K562 (cell line): ENCODE measurements around the gene SEC14L1. TPM values are rescaled to one million over a fixed set of nuclear protein-coding genes. Genes with fewer than 3 reads are reported as not detected.

Experiments used
- ATAC-seq: fragments of 200-7000 bp; cut with Tn5 transposase; 3 replicates; pipeline ENCODE4 v1.9.1; 2020; ENCODE audit warnings: moderate library complexity
- BruUV-seq: library from RNA; stranded (reverse); fragments of 400-500 nt; replicated peaks from 2 replicates; lab custom pipeline; 2021; lab: Mats Ljungman, UMichigan
- CTCF ChIA-PET: fragments of 300-600 bp; formaldehyde crosslinking; extraction: SDS; loops from one replicate; lab custom pipeline; 2021; ENCODE audit warnings: low intra/inter-chr PET ratio; lab: Yijun Ruan, JAX
- POLR2A ChIA-PET: fragments of 300-600, 350-650 bp; sonication (Branson Sonifier 250); formaldehyde crosslinking; extraction: SDS; loops from one replicate; lab custom pipeline; 2021; ENCODE audit warnings: antibody characterized with exemption, inconsistent platforms; lab: Yijun Ruan, JAX
- DNase-seq, 4 experiments: peaks; one replicate each; pipeline versions ENCODE4 v3.0.0 to v3.0.0-alpha.2; 2011 to 2018; ENCODE audit warnings: low spot score in 3 of 4, mixed read lengths in 3 of 4; ENCODE audit errors: extremely low read depth in 1 of 4
- FAIRE-seq: peaks from 2 replicates; lab custom pipeline; 2011; peaks lifted over from hg19 to GRCh38; lab: Jason Lieb, UNC
- H2AFZ ChIP-seq: 2 replicates; pipeline ENCODE4 v1.6.0; 2011; ENCODE audit warnings: low read depth, low read length, control low read depth, inconsistent platforms
- H3K27ac ChIP-seq: fragments of 200-600 bp; 3 replicates; pipeline ENCODE4 v1.8.0; 2011; ENCODE audit warnings: low read depth, mild to moderate bottlenecking, control low read depth, inconsistent platforms, low read length, moderate library complexity, mixed read lengths; ENCODE audit errors: extremely low read depth
- H3K27me3 ChIP-seq, 2 experiments: fragments of 300-600 bp in 1 of 2; 2 replicates in 1 of 2; 3 replicates in 1 of 2; pipeline versions ENCODE4 v1.6.0 to v1.8.0; 2011; ENCODE audit warnings: inconsistent platforms in 2 of 2, low read length in 2 of 2, mild to moderate bottlenecking in 1 of 2, mixed read lengths in 1 of 2, moderate library complexity in 1 of 2; ENCODE audit not compliant: control insufficient read depth in 2 of 2, insufficient read depth in 2 of 2
- H3K36me3 ChIP-seq: fragments of 300-600 bp; 3 replicates; pipeline ENCODE4 v1.8.0; 2011; ENCODE audit warnings: mild to moderate bottlenecking, low read length, inconsistent platforms; ENCODE audit not compliant: control insufficient read depth, insufficient read depth
- H3K4me1 ChIP-seq, 2 experiments: fragments of 200-600 bp in 1 of 2; replicated peaks in 1 of 2; 2 replicates in 1 of 2; 3 replicates in 1 of 2; pipeline versions ENCODE4 v1.5.1 to v1.8.0; 2011; ENCODE audit warnings: inconsistent platforms in 2 of 2, low read length in 2 of 2, mild to moderate bottlenecking in 1 of 2, mixed read lengths in 1 of 2, moderate library complexity in 1 of 2; ENCODE audit not compliant: control insufficient read depth in 2 of 2, insufficient read depth in 2 of 2
- H3K4me2 ChIP-seq: 2 replicates; pipeline ENCODE4 v1.6.1; 2011; ENCODE audit warnings: low read length, control low read depth, inconsistent platforms, mixed read lengths; ENCODE audit not compliant: insufficient read depth
- H3K4me3 ChIP-seq: fragments of 200-600 bp; sonication (generic), shearing (Covaris generic); 2 replicates; pipeline ENCODE4 v1.5.1; 2016; ENCODE audit warnings: control low read depth, inconsistent platforms
- H3K79me2 ChIP-seq: fragments of 200-600 bp; 3 replicates; pipeline ENCODE4 v1.8.0; 2011; ENCODE audit warnings: low read length, inconsistent platforms; ENCODE audit not compliant: control insufficient read depth, insufficient read depth
- H3K9ac ChIP-seq, 2 experiments: 2 replicates each; pipeline versions ENCODE4 v1.6.0 to v1.6.1; 2011; ENCODE audit warnings: low read depth in 2 of 2, low read length in 2 of 2, control low read depth in 1 of 2, inconsistent platforms in 1 of 2, mild to moderate bottlenecking in 1 of 2, mixed read lengths in 1 of 2; ENCODE audit not compliant: insufficient read depth in 1 of 2
- H3K9me1 ChIP-seq: one replicate; pipeline ENCODE4 v1.6.0; 2011; ENCODE audit warnings: inconsistent platforms, mild to moderate bottlenecking, low read length, moderate library complexity; ENCODE audit not compliant: control insufficient read depth, insufficient read depth
- H3K9me3 ChIP-seq: replicated peaks from 2 replicates; pipeline ENCODE4 v1.5.1; 2011; ENCODE audit warnings: low read depth, low read length, inconsistent platforms; ENCODE audit not compliant: control insufficient read depth, insufficient read depth
- H4K20me1 ChIP-seq: replicated peaks from 2 replicates; pipeline ENCODE4 v1.6.1; 2011; ENCODE audit warnings: low read length, inconsistent platforms, mixed read lengths; ENCODE audit not compliant: control insufficient read depth, insufficient read depth
- MCM7 ChIP-seq, 2 experiments: fragments of 450-650 bp; IDR thresholded peaks; 2 replicates each; pipeline ENCODE4 v1.6.1; 2016 to 2018
- TRIM24 ChIP-seq, 2 experiments: fragments of 450-650 bp; IDR thresholded peaks; 2 replicates each; pipeline ENCODE4 v1.6.1; 2016
- TRIM28 ChIP-seq: fragments of 450-650 bp; IDR thresholded peaks from 2 replicates; pipeline ENCODE4 v1.6.1; 2017
- ZNF121 ChIP-seq: sonication (generic); formaldehyde crosslinking; conservative IDR thresholded peaks from 2 replicates; pipeline ENCODE4 v1.8.0; 2022; ENCODE audit warnings: missing genetic modification reagents
- ZNF316 ChIP-seq: fragments of 450-650 bp; IDR thresholded peaks from 2 replicates; pipeline ENCODE4 v1.6.1; 2016
- WGBS: fragments of 100-300 bp; shearing (Covaris generic); methylation state at CpG from one replicate; pipeline ENCODE4 v1.1.6; 2016; ENCODE audit warnings: low coverage, mixed read lengths; ENCODE audit not compliant: insufficient coverage; ENCODE audit errors: missing lambda C conversion rate; 5-methylcytosine and 5-hydroxymethylcytosine counted together
- in situ Hi-C: fragments of 300-500 bp; cut with MboI; formaldehyde crosslinking; loops from 4 replicates; pipeline ENCODE4 v1.15.0; 2018; ENCODE audit warnings: inconsistent platforms, mixed read lengths
- intact Hi-C: fragments of 100-400 bp; cut with micrococcal nuclease; formaldehyde crosslinking; loops from 2 replicates; pipeline ENCODE4 v1.14.2; 2022
- polyA plus RNA-seq, 8 experiments: library from polyadenylated mRNA; depleted of rRNA in 4 of 8; stranded (reverse) in 5 of 8; unstranded in 3 of 8; fragments of >200 nt; fragmentation: Nextera tagmentation in 2 of 8; fragmentation: Illumina TruSeq in 1 of 8; extraction: Ambion mirVana in 2 of 8; extraction: Trizol in 1 of 8; gene quantifications; 2 replicates each; pipeline versions ENCODE4 v1.2.1 to v1.2.3, GENCODE V29; 2011 to 2014; ENCODE audit warnings: inconsistent platforms in 1 of 8, missing spikeins in 1 of 8
- total RNA-seq, 7 experiments: library from RNA; depleted of rRNA in 6 of 7; stranded (reverse); fragments of >200 nt in 6 of 7; fragmentation: Illumina TruSeq in 2 of 7; extraction: Trizol in 2 of 7; gene quantifications; 2 replicates each; pipeline versions ENCODE4 v1.2.1 to v1.2.3, GENCODE V29; 2011 to 2021; ENCODE audit warnings: low replicate concordance in 1 of 7

The SEC14L1 gene
- total and polyA plus RNA-seq, 9 of the 15 experiments (the other 6 are each of a cell fraction or from before 2014, with no cell fraction given), result 3.1 to 39.7 (median 15.2) TPM

- Histone ChIP-seq H3K4me1 (peaks cover 0 to 15% of the 10 kb centered on the region in 2 experiments; a peak in 2 of 5 replicates), H3K9ac (no peak overlapping the region), H3K9me3 (no peaks in the 10 kb centered on the region; the same call in 1 of the 2 replicates), H4K20me1 (no peaks in the 10 kb centered on the region), H3K36me3 (no peaks in the 10 kb centered on the region), H3K4me3 (no peak overlapping the region), H3K79me2 (no peaks in the 10 kb centered on the region), H3K27ac (no peak overlapping the region), H3K9me1 (peaks cover 2% of the 10 kb centered on the region), H3K27me3 (peaks cover 17 to 34% of the 10 kb centered on the region in 2 experiments; a peak in 4 of 5 replicates), H3K4me2 (no peak overlapping the region), H2AFZ (no peak overlapping the region)
- in situ Hi-C loops, result loop anchor here (5.0 kb wide), 1 partner anchor 161 kb away; no protein-coding TSS in a partner anchor
- CTCF ChIA-PET, result interaction anchor here (0.5 to 4.0 kb wide), 3 partner anchors 161 to 381 kb away, joined by 3 to 43 read pairs (median 3); no protein-coding TSS in a partner anchor
- ATAC-seq (no peak), DNase-seq (no peak), FAIRE-seq (no peak)
- TF ChIP-seq ZNF316, result peak; percentile 89
- TF ChIP-seq TRIM24 (IDR thresholded peaks at IDR 0.05), result peak; percentile 20 to 65; a peak in 3 of 4 replicates
- no peak for TF ChIP-seq MCM7 (IDR thresholded peaks at IDR 0.05)
- no peak for TF ChIP-seq ZNF121 (CRISPR knock-in tag)
- TF ChIP-seq TRIM28, result peak; percentile 82
- 7% methylated on average over 17 of the region's 17 CpGs for WGBS
- no TSS peak for BruUV-seq
- intact Hi-C loops, result no loop called here
- POLR2A ChIA-PET, result interaction anchor here (0.7 to 1.1 kb wide), 2 partner anchors 192 to 282 kb away, joined by 3 read pairs; no protein-coding TSS in a partner anchor
Observed at GRCh38 chr17:77248216-77249114, 107.7 kb downstream of the SEC14L1 start.
